SHP77 treated with DMSO at 0.1 percent for 48 hours (cell line): Measurements from ENCODE around the gene CROCC.

Experiments
- DNase-seq: peaks from one replicate; lab custom pipeline; 2025; lab: John Stamatoyannopoulos, UW

CROCC gene

DNA sequence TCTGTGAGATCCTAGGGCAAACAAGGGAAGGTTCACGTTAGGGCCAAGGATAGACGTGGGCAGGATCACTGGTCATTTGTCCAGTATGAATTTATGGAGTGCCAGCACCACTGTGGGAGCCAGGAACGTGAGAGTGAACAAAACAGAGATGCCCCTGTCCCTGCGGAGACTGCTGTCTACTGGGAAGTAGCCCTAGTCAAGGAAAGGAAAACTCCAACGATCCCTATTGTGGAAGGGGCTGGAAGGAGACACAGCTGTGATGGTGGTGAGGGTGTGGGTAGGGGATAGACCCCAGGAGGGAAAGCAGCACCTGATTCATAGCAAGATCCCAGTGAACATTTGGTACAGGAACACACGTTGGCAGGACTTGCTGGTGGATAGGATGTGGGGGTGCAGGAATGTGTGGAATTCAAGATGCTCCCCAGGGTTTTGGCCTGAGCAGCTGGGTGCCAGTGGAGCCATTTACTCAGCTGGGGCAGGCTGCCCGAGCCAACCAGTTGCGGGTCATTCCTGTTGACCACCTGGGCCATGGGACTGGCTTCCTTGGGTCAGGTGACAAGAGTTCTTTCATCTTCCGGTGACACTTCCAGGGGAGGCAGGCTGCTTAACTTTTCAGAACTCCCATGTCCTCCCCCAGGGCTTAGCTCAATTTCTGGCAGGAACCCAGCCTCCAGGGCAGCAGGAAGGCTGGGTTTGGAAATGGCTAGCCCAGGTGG lies 91.2 kb downstream of the CROCC start:
- no peak for DNase-seq

DNA sequence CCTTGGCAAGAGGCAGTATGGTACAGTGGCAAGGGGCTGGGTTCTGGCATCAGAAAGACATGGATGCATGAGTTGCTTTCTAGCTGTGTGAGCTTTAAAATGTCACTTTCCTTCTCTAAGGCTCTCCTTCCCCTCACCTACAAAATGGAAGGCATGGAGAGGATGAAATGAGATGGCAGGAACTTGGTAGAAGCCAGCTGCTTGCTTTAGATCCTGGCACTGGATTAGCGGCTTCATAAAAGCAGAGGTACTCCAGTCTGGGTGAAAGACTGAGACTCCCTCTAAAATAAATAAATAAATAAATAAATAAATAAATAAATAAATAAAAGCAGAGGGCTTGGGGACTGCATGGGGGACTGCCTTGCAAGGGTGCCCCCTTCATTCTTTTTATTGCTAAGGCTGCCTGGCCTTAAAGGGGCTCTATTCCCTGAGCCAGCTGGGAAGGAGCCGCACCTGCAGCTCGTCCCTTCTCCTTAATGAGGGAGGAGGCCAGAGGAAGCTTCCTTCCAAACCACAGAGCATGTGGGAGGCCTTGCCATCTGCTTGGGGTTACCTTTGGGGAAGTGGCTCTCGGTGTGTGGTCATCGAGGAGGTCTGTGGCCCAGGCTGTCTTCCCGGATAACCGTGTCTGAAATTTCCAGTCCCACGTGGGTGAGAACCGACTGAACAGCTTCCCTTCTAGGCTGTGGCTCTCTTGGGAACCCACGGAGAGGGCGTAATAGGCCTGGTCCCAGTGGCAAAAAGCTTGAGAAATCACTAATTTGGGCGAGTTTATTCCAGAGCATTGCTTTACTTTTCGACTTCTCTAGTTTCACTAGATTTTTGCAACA lies 92.0 kb downstream of the CROCC start:
- DNase-seq: no peak

DNA sequence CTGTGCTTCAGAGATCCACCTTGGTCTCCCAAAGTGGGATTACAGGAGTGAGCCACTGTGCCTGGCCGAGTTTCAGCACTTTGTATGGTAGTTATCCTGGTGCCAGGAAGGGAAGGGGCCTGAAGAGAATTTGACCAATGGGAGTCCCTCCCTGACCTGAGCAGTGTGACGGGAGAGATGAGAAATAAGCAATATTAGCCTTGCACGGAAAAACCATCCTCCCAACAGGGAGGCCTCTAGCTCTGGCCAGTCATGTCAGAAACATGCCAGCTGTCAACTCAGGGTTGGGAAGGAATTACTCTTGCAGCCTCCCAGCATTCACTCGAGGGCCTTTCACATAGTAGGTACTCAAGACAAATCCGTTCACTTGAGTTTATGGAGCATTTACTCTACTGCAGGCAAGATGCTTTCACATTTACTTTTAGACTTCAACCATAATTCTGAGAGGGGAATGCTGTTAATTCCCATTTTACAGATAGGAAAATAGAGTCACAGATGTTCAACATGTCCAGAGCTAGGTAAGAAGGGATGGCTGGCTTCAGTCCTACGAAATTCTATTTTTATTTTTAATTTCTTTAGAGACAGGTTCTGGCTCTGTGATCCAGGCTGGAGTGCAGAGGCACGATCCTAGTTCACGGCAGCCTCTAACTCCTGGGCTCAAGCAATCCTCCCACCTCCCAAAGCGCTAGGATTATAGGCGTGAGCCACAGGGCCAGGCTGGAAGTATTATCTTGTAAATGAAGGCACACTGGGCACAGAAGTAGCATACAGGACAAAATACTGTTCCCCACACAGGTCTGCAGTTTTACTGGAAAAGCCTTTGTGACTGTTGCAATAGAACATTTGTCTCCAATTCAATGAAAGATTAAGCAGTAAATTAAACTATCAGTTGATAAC lies 93.2 kb downstream of the CROCC start:
- DNase-seq: no peak

DNA sequence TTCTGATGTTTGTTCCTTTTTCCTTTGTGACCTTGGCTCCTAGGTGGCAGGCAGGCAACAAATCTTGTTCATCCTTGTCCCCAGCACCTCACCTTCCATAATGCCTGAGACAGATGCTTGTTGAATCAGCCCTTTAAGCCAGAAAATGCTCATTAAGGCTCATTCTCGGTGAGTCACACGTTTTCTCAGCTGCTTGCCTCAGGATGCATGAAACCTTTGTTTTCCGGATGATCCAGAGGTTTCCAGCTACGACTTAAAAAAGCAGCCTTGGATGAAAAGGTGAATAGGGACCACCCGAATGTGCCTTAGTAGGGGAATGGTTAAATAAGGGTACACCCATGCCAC lies 94.6 kb downstream of the CROCC start:
- DNase-seq: no peak

DNA sequence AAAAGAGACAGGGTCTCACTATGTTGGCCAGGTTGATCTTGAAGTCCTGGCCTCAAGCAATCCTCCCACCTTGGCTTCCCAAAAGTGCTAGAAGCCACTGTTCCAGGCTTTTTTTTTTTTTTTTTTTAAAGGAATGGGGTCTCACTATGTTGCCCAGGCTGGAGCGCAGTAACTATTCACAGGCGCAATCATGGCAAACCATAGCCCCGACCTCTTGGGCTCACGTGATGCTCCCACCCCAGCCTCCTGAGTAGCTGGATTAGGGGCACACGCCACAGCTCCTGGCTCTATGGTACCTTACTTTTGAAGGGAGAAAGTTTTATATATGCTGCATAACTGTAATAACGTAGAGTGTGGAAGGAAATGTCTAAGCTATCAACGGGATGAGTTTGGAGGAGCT lies 95.7 kb downstream of the CROCC start:
- no peak for DNase-seq

DNA sequence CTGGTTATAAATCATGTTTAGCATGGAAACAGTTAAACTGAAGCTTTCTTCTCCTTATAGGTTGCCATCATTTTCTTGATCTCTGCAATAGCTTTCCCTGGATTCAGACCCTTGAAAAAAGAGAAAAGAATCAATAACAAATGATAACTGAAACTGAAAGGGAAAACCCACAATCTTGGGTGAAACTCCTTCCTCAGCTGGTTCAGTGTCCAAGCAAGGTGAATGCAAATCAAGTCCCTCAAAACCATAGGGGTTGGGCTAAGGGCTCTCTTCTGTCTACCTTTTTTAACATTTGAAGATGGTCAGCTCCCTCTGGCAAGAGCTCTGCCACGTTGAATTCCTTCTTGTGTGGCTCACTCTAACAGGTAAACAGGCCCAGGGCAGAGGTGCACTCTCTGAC lies 97.1 kb downstream of the CROCC start:
- DNase-seq: no peak

DNA sequence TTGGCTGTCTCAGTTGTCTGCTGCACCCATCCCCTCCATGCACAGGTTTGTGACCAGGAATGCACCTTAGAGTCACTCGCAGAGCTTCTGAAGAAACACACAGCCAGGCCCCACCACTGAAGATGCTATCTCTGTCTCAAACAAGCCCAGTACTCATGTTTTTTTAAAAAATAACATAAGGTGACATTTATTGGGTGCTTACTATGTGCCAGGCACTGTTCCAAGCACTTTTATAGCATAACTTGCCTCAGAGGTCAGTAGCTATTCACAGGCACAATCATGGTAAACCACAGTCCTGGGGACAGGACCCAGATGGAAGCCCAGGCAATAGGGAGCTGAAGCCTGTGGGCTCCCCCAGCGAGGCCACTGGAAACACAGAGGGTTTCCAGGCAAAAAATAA lies 98.8 kb downstream of the CROCC start:
- no peak for DNase-seq

DNA sequence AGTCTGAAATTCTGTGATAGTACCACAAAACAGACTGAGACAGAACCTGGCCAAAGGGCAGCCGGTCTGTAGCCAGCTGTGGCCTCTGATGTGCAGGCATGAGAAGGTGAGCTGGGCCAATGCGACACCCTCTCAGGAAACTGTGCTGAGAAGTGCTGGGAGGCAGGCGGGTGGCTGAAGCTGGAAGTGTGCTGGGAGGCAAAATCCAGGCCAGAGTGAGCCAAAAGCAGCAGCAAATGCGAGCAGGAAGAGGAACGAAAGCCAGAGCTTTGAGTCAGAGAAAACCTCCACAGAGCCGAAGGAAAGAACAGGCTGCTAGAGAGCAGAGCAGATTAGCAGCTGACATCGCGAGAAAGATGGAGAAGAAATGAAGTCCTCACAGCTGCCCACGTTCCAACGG lies 100.2 kb downstream of the CROCC start:
- no peak for DNase-seq
